Posterior vena cava (tissue), 2 donors: Measurements from ENCODE around the gene B3GAT3. TPM values are rescaled to one million over a fixed set of nuclear protein-coding genes. Genes with fewer than 3 reads are reported as not detected.
"Not testable (repeated sequence)": the region's sequence is repeated elsewhere in the genome, so short reads cannot be mapped to it uniquely, and the experiment has no call there.

Source experiments
- DNase-seq: peaks from one replicate; pipeline ENCODE4 v3.0.0-alpha.2; 2020; ENCODE audit warnings: low spot score
- intact Hi-C, 2 donors: fragments of 100-400 bp; cut with DNase I; formaldehyde crosslinking; loops; one replicate each; pipeline versions ENCODE4 v1.14.1 to v1.14.2; 2022 to 2023
- total RNA-seq, 2 donors: library from RNA; stranded (reverse); fragmentation: NEBNext Ultra II Directional; extraction: Animal tissue kit (Norgen Biotek cat#: 25700); gene quantifications; one replicate each; pipeline ENCODE4 v1.2.1, GENCODE V29; 2021
- donor health status: DM: yes; HTN: yes; CAD: no.
- donor health status: DM: yes; HTN: yes; CAD: no.

B3GAT3 gene
- total RNA-seq, 2 donors from 2014 or later, result 23.7 to 26.6 TPM

DNA sequence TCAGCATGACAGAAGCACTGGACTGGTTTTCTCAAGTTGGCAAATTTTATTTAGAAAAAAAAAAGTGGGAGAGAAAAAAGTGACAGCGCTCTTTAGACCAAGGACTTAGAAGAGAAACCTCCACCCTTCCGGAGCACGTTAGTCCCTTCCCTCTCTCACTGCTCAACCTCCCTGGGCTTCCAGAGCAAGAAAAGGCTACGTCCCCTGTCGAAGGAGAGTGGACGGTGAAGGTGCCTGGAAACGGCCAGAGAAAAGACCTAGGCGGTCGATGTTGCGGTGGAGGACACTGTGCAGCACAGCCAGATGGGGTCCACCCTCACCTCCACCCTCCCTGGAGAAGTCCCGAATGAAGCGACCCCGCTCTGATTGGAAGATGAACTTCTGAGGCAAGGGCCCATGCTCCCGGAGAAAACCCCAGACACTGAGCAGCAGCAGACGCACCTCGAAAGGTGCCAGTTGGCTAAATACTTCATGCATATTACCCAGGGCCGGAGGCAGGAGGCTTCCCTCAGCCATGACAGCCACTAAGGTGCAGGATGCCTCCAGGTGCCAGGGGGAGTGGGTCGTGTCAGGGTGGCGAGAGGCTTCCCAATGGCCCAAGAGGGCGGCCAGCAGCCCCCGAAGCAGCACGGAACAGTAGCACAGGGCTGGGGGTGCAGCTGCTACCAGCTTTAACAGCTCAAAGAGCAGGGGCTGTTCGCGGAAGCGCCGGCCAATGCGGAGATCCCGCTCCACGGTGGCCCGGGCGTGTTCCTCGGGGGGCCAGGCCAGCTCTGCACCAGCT is 25.2 kb upstream of the B3GAT3 start:
- intact Hi-C loops, result no loop called here
- no peak for DNase-seq

DNA sequence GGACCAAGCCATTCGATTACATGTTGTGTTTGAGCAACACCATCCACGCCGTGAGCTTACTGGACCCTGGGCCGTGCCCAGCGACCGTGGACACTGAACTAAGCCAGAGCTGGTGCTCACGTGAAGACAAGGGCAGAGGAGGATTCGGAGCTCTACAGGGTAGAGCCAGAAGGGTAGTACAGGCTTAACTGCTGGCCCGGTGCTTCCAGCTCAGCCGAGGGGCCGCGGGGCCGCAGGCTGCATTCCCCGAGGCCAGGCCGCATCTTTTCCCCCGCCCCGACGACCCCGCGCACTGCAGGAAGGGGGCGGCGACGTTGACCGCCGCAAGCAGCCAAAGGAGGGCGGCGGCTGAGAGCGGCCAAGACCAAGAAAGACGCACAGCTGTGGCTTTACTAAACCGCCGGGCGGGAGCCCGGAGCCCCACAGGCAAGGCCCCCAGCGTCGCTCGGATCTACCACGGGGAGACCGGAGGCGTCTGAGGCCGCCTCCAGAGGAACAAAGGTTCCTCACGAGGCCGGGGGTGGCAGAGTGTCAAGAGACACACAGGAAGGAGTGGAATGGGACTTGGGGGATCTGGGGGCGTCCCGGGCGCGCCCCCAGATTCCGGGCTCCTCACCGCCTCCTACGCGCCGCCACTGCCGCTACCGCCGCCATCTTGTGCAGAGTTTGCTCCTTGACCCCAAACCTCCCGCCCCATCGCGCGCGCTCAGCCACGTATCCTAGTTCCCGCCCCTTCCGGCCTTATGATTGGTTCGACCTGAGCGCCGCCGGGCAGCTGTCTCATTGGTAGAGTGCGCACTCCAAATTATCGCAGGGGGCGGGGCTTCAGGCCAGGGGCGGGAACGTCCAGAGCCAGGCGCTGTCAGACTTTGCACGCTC is 24.4 kb upstream of the B3GAT3 start, which contains the start of gene GANAB:
TSS of gene GANAB (minus strand) at position 668 of the 879 bp plus-strand sequence. CDS start at position 654, 14 bp downstream.
- intact Hi-C loops, result no loop called here
- DNase-seq, result peak; percentile 100

DNA sequence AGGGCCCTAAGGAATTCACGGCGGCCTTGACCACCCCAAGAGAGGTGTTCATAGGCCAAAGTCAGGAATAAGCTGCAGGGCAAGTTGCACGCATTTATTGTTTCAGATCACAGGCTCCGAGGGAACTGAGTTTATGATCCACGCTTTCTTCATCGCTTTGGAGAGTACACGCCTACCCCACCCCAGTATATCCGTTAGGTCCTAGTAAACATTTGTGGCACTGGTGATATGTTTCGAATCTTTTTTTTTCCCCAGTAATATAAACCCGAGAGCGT is 23.8 kb upstream of the B3GAT3 start:
- DNase-seq, result no peak

DNA sequence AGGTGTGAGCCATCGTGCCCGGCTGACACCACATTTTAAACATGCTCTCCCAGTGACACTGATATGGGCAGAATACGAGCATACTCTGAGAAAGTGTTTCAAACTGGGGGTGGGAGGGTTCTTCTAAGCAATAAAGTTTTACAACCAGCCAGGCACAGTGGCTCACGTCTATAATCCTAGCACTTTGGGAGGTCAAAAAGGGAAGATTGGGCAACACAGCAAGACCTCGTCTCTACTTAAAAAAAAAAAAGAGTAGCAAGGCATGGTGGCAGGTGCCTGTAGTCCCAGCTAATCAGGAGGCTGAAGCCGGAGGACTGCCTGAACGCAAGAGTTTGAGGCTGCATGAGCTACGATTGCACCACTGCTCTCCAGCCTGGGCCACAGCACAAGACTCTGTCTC is 22.4 kb upstream of the B3GAT3 start:
- DNase-seq, result no peak
- intact Hi-C loops, result no loop called here

More for the DNA sequence above, 23.8 kb upstream of the B3GAT3 start:
- intact Hi-C loops, result no loop called here

DNA sequence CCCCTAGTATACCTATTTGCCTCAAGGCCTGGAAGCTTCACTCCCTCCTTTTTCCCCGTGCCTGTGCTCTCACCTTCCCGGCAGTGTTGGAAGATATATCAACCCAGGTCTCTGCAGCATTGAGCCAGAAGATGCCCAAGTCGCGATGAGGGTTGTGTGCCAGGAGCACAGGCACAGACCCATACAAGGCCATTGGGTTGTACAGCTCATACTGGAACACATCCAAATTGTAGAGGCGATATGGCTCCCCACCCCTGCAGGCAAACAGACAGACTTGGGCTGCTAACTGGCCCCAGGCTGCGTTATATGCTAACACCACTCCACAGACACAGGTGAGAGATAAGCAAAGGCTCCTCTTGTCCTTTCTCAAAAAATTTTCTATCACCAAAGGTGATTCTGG is 10.7 kb upstream of the B3GAT3 start:
- intact Hi-C loops, result no loop called here
- DNase-seq, result no peak

DNA sequence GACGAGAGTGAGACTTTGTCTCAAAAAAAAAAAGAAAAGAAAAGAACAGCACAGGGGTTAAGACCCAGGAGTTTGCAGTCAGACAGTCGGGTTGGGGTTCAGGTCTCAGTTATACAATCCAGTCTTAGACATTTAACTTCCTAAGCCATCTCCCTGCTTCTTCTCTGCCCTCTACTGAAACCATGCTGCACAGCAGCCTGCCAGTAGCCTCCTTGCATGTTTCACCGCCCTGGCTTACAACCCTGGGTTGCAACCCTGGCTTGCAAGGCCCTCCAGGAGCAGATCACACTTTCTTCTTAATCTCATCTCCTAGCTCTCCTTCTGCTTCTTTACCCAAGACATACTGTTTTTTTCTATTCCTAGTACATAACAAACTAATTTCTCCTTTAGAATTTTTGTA is 5.9 kb upstream of the B3GAT3 start:
- intact Hi-C loops, result no loop called here
- no peak for DNase-seq

DNA sequence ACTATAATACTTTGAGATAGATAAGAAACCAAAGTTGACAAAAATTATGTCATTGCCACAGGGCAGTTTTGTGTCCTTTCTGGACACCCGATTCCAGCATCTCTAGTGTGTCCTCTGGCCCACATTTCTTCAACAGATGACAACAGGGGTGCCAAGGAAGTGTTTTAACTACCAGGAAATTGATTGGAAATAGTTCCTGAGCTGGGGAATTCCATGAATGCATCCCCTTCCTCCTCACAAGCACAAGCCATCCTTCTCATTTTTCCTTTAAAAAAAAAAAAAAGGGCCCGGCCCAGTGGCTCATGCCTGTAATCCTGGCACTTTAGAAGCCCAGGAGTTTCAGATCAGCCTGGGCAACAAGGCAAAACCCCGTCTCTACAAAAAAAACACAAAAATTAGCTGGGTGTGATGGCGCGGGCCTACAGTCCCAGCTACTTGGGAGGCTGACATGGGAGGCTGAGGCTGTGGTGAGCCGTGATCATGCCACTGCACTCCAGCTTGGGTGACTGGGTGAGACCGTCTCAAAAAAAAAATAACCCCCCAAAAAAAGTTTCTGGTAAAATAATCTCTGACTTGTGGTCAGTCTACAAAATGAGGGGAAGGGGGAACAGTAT is 797 bp upstream of the B3GAT3 start:
- intact Hi-C loops, result no loop called here
- no peak for DNase-seq

DNA sequence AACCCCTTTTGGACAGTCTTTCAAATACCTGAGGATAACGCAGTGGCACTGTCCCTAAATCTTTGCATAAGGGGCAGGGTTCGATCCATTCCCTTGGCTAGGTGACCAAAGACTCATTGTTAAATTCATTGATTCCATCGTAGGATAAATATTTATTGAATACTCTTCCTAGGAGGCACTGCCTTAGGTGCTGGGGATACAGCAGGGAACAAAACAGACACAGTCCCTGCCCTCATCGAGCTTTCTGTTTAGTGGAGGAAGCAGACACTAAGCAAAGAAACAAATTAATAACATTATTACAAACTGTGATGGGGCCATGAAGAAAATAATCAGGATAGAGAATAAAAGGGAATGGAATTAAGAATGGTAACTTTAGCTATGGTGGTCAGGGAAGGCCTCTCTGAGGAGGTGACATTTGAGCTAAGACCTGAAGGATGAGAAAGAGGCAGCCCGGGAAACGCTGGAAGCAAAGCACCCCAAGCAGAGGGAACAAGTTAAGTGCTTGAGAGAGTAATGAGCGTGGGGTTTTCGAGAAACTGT is 689 bp downstream of the B3GAT3 start:
- intact Hi-C loops, result no loop called here
- DNase-seq, result no peak

DNA sequence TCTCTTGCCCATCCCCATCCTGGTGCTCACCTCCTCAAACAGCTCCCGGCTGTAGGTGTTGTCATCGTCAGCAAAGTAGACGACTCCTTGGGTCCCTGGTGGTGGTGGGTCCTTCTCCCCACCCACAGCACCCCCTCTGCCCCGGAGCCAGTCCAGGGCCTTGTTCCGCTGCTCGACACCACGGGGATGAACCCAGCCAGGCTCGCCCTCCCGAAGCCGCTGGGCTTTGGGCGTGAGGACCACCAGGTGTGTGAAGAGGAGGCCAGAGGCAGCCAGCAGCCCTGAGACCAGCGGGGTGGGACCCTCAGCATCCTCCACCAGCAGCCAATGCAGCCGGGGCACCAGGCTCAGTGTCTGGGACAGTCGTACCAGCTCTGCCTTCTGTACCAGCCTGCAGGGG is 4.8 kb downstream of the B3GAT3 start:
- intact Hi-C loops, DNase-seq: not testable (repeated sequence)

DNA sequence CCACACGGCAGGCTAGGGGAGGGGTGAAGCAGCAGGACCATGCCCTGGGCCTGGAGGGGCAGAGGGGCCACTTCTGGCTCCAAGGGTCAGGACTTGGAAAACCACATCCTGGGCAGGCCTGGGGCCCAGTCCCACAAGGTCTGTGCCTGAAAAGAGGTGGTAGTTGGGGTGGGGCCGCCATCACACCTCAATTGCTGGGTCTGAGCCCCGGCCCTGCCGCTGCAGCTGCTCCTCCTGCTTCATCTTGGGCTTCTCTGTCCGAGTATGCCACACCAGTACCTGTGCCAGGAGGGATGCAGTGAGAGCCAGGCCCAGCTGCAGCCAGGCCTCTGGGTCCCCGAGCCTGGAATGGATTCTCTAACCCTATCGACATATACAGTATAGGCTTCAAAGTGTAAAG is 6.3 kb downstream of the B3GAT3 start:
- intact Hi-C loops, result no loop called here
- DNase-seq, result no peak

DNA sequence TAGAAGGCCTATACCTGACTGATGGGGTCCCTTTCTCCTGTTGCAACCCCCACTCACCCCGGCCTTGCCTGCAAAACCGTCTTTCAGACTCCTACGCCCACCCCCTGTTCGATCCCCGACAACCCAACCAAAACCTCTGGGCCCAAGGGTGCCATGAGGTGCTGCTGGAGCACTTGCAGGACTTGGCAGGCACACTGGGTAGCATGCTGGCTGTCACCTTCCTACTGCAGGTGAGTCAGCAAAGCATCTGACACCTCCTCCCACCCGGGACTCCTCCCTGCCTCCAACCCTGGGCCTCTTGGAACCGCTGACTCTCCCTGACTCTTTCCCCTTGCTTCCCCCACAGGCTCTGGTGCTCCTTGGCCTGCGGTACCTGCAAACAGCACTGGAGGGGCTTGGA is 7.5 kb downstream of the B3GAT3 start:
- no peak for DNase-seq
- intact Hi-C loops, result no loop called here

DNA sequence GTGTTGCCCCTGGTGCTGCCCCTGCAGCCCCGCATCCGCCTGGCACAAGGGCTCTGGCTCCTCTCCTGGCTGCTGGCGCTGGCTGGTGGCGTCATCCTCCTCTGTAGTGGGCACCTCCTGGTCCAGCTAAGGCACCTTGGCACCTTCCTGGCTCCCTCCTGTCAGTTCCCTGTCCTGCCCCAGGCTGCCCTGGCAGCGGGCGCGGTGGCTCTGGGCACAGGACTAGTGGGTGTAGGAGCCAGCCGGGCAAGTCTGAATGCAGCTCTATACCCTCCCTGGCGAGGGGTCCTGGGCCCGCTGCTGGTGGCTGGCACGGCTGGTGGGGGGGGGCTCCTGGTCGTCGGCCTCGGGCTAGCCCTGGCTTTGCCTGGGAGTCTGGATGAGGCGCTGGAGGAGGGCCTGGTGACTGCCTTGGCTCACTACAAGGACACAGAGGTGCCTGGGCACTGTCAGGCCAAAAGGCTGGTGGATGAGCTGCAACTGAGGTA is 8.5 kb downstream of the B3GAT3 start:
- peak; percentile 82 for DNase-seq
- intact Hi-C loops, result no loop called here

DNA sequence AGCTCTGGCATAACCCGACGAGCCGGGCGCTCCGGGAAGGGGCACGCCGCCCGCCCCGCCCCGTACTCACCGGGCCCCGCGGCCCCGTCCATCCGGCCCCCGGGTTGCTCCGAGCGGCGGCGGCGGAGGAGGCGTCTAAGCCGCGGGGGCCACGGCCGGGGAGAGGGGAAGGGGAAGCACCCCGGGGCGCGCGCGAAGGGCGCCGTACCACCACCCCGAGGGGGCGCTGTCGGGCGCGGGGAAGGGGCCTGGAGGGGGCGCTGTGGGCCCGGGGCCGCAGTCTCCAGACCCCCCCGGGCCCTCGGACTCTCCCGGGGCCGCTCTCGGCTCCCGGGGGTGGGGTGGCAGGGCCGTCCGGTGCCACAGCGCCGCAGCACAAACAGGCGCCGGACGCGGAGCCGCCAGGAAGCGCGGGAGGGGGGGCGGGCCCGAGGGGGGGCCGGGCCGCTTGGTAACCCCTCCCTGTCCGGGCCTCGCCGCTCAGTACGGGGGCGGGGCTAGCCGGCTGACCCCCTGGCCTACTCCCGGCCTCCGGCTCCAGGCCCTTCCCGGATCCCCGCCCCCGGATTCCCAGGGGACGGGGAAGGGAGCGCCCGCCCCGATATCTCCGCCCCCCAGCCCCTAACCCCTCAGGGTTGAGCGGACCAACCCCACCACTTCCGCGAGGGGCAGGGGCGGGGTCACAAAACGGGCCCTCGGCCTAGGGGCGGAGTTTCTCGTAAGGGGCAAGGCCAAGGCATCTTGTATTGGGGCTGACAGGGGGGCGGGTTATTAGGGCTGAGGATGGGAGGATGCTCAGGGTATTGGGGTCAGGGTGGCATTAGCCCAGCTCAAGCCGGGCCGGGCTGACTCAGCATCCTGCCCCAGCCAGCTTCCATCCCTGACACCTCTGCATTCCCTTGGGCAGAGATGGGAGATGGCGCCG is 9.2 kb downstream of the B3GAT3 start, which contains the start of the genes EML3 and ROM1:
TSS of gene EML3 (minus strand) at position 410 of the 925 bp plus-strand sequence. CDS start at position 92, 318 bp downstream.
TSS of gene ROM1 (plus strand) at position 892 of the 925 bp plus-strand sequence. CDS start at position 917, 25 bp downstream.
- intact Hi-C loops, result no loop called here
- peak; percentile 97 for DNase-seq

DNA sequence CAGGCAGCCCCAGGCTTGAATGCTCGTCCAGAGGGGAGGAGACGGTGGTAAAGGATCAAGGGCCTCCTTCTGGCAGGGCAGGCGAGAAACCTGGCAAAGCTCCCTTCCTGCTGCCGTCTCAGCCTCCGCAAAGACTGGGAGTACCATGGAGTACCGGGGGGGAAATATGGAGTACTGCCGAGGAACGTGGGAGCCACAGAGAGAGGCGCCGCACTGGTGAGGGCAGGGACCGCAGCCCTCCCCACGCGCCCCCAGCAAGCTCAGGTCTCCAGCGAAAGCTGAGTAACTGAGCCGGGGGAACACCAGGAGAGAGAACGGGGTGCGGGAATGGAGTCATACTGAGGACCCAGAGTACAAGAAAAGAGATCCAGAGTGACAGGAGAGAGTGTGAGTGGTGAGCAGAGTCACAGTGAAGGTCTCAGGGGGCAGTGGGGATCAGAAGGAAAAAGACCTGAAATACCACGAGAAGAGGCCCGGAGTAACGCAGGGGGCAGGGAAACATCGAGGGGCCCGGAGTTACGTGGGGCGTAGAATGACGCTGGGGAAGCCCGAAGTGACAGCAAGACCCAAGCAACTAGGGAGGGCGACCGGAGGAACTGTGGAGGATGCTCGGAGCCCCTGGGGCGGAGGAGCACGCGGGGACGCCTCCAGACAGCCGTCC is 10.0 kb downstream of the B3GAT3 start:
- intact Hi-C loops, result no loop called here
- DNase-seq, result peak; percentile 89

DNA sequence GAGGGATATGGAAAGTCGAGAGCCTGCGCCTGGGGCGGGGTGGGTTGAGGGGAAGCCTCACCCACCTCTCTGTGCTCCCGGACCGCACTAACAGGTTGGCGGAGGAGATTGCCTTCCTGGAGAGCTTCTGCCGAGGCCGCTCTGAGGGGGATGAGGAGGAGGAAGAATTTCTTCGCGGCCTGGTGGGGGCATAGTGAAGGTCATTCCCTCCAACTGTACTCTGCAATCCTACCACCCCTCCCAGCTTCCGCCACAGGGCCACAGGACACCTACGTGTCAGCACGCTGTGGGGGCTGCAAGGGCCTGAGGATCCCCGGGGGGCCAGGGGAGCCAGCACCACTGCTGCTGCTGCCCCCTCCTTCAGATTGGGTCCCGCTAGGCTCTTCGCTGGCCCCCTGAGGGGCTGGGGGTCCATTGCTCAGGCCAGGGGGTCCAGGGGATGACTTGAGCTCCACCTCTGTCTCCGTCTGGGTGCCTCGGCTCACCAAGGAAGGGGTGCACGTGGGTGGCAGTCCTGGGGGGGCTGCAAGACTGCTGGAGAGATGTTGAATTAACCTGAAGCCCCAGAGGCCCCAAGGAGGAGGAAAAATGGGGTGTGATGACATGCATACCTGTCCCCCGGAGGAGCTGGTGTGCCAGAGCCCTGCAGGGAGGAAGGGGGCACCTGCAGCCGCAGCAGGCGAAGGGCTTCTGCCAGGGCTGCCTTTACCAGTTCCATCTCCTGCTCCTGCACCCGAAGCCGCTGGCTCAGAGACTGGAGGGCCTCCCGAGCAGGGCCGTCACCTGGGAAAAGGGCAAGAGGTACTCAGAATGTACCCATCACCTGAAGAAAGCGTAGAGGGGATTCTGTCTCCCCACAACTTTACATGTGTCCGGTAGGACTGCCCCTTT is 10.7 kb downstream of the B3GAT3 start:
- intact Hi-C loops, result no loop called here
- no peak for DNase-seq

DNA sequence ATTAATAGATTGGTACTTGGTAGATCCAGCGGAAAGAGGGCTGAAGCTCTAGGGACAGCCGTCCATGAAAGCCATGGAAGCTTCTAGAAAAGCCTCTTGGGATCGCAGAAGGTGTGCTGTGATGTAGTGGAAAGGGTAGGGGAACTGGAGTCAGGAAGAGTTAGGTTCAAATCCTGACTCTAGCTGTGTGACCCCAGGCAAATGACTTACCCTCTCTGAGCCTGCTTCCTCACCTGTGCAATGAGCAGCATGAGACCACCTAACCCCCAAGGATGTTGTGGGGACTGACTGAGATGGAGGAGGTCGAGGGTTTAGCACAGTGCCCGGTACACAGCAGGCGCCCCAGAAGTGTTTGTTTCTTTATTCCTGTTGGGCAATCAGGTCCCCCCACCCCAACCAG is 11.4 kb downstream of the B3GAT3 start:
- intact Hi-C loops, result no loop called here
- DNase-seq, result no peak

DNA sequence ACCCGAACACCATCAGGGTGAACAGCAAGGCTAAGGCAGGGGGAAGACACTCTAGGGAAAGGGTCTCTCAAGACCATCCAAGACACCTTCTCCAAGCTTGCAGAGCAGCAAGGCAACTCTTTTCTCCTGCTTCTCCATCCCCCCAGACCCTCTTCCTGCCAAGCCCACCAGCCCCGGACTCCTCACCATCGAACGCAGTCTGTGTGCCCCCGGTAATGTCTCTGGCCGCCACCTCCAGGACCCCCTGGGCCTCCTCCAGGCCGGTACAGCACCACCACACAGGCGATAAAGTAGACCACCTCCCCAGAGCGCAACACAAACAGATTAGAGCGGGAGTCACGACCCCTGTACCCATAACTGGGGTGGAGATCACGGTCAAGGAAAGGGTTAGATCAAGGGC is 13.0 kb downstream of the B3GAT3 start:
- intact Hi-C loops, result no loop called here
- no peak for DNase-seq
